WI38 (cell line): ENCODE data around the gene KRT34.

Experiments
- H3K4me3 ChIP-seq: 2 replicates; pipeline ENCODE4 v1.5.1; 2011; ENCODE audit warnings: low read depth, mild to moderate bottlenecking, control low read depth, low read length
- TF ChIP-seq, protein P1 (sequence below): IDR thresholded peaks from 2 replicates; pipeline ENCODE4 v1.5.1; 2012; ENCODE audit warnings: low read depth, mild to moderate bottlenecking, control low read depth, low read length

The KRT34 gene

DNA sequence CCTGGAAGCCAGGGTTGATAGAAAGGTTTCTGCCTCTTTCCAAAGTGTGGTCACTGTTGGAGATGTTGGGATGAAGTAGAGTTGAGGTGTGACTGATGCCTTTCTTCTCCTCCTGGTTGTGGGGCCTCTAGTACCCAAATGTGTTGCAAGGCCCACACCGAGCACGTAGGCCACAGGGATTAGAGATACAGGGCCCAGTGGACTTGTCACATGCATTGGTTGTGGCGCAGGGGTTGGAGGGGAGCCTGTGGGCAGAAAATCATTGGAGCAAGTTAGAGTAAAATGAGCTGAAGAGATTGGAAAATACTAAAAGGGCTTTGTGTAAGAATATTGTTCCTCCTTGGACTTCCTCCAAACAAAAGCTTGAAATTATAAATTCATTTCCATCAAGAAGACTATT is 36.1 kb downstream of the KRT34 start:
- TF ChIP-seq, protein P1, sequence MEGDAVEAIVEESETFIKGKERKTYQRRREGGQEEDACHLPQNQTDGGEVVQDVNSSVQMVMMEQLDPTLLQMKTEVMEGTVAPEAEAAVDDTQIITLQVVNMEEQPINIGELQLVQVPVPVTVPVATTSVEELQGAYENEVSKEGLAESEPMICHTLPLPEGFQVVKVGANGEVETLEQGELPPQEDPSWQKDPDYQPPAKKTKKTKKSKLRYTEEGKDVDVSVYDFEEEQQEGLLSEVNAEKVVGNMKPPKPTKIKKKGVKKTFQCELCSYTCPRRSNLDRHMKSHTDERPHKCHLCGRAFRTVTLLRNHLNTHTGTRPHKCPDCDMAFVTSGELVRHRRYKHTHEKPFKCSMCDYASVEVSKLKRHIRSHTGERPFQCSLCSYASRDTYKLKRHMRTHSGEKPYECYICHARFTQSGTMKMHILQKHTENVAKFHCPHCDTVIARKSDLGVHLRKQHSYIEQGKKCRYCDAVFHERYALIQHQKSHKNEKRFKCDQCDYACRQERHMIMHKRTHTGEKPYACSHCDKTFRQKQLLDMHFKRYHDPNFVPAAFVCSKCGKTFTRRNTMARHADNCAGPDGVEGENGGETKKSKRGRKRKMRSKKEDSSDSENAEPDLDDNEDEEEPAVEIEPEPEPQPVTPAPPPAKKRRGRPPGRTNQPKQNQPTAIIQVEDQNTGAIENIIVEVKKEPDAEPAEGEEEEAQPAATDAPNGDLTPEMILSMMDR: no peak
- no peak overlapping the region for H3K4me3 ChIP-seq

DNA sequence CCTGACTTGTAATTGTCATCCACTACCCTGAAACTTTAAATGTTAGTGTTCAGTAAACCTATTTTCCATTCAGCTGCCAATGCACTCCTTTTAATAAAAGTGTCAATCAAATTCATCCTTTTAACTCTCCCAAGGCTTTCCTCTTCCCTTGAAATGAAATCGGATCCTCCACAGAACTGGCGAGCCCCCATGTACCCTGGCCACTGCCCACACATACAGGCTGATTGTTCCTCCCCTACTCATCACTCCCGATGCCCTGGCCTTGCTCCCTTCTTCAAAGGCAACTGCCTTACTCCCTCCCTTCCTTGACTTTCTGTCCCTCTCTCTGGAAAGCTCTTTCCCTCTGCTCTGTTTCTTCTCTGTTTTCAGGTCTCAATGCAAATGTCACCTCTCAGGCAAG is 39.1 kb downstream of the KRT34 start:
- H3K4me3 ChIP-seq: no peak overlapping the region
- TF ChIP-seq, protein P1: no peak

DNA sequence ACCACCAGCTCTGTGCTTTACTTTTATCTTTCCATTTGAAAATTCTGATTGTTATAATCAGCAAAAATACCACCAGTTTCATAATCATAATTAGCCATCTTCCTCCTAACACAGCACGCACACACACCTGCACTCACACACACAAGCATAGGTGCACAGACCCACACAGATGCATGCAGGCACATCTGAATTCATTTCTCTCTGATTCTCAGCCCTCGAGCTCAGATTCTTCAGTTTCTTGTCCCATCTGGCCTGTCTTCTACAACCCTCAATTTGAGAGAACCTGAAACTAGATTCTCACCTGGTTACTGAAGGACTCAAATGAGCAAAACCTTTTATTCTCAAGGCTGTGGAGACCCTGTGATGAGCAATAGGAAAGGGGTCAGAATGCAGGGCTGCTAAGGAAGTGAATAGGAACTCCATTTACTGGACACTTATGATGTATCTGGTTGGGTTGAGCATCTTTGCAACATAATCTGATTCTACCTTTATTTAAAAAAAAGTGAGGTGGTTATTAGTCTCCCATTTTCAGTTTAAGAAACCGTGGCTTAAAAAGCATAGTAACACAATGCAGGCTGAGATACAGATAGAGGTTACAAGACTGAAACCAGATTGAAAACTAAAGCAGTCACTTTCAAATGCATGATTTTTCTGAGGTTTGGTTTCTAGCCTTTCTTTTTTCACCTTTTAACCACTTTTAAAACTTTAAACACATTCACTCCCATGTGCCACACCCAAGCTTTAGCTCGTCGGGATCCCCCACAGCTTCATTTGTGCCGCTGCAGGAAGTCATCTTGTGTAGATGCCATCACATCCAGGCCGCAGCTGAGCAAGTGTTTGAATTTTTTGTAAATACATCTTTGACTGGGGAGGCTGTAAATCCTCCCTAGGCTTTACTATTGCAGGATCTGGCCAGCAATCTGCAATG is 40.9 kb downstream of the KRT34 start:
- TF ChIP-seq, protein P1: no peak
- no peak overlapping the region for H3K4me3 ChIP-seq

GRCh38 chr17:41340494-41340893 is 41.6 kb downstream of the KRT34 start:
- H3K4me3 ChIP-seq: no peak overlapping the region
- TF ChIP-seq, protein P1: no peak

GRCh38 chr17:41339571-41340172 is 42.4 kb downstream of the KRT34 start:
- no peak overlapping the region for H3K4me3 ChIP-seq
- TF ChIP-seq, protein P1: no peak

- TF ChIP-seq, protein P1: no peak
Measured at GRCh38 chr17:41338961-41339485, 43.1 kb downstream of the KRT34 start.

GRCh38 chr17:41335747-41336146 is 46.4 kb downstream of the KRT34 start:
- TF ChIP-seq, protein P1: no peak
- no peak overlapping the region for H3K4me3 ChIP-seq

More at GRCh38 chr17:41338961-41339485, 43.1 kb downstream of the KRT34 start:
- H3K4me3 ChIP-seq: no peak overlapping the region
